Prostate gland (tissue), 2 donors: ENCODE data around the gene MON1B. TPM values are rescaled to one million over a fixed set of nuclear protein-coding genes. Genes with fewer than 3 reads are reported as not detected.
"Not testable (repeated sequence)": the region's sequence is repeated elsewhere in the genome, so short reads cannot be mapped to it uniquely, and the experiment has no call there.

Experiments
- DNase-seq: peaks from one replicate; pipeline ENCODE4 v3.0.0-alpha.2; 2019; ENCODE audit warnings: low spot score
- H3K27ac ChIP-seq, 2 donors: fragments of 200-600 bp; sonication (generic); 2 replicates each; pipeline ENCODE4 v1.5.1; 2017 to 2019
- H3K27me3 ChIP-seq: fragments of 200-600 bp; sonication (generic); replicated peaks from 2 replicates; pipeline ENCODE4 v1.5.1; 2019; ENCODE audit not compliant: insufficient read depth
- H3K36me3 ChIP-seq, 2 donors: fragments of 200-600 bp; sonication (generic); 1 replicate in 1 of 2; 2 replicates in 1 of 2; pipeline versions ENCODE4 v1.5.1 to v1.8.1; 2017 to 2019
- H3K4me1 ChIP-seq: fragments of 200-600 bp; sonication (generic); replicated peaks from 2 replicates; pipeline ENCODE4 v1.5.1; 2019
- H3K4me3 ChIP-seq, 2 donors: fragments of 200-600 bp; sonication (generic); 2 replicates each; pipeline ENCODE4 v1.5.1; 2017 to 2019
- H3K9me3 ChIP-seq: fragments of 200-600 bp; sonication (generic); 2 replicates; pipeline ENCODE4 v1.5.1; 2017
- CTCF ChIP-seq, 4 experiments: fragments of 200-600 bp in 2 of 4; fragments of 450-650 bp in 2 of 4; sonication (generic) in 2 of 4; IDR thresholded peaks; 1 replicate in 3 of 4; 2 replicates in 1 of 4; pipeline ENCODE4 v1.5.1; 2016 to 2019; ENCODE audit warnings: antibody characterized with exemption in 4 of 4, mild to moderate bottlenecking in 2 of 4, moderate library complexity in 2 of 4
- POLR2A ChIP-seq: fragments of 450-650 bp; IDR thresholded peaks from one replicate; pipeline ENCODE4 v1.6.1; 2016; ENCODE audit warnings: antibody characterized with exemption, mild to moderate bottlenecking
- POLR2AphosphoS5 ChIP-seq: sonication (generic); formaldehyde crosslinking; IDR thresholded peaks from one replicate; pipeline ENCODE4 v1.6.1; 2017; ENCODE audit warnings: antibody characterized with exemption
- WGBS: methylation state at CpG from one replicate; pipeline ENCODE4 v1.1.5; 2018; 5-methylcytosine and 5-hydroxymethylcytosine counted together
- intact Hi-C: fragments of 100-400 bp; cut with DNase I; formaldehyde crosslinking; loops from one replicate; pipeline ENCODE4 v1.14.2; 2022
- total RNA-seq, 2 donors: library from RNA; depleted of rRNA; stranded (reverse); fragments of >200 nt; gene quantifications; one replicate each; pipeline ENCODE4 v1.1.0, GENCODE V29; 2016

MON1B gene
- total RNA-seq, 2 donors from 2014 or later: 53.9 to 116 TPM

- intact Hi-C loops: no loop called here
- DNase-seq: no peak
- WGBS: 43% methylated on average over 1 of the region's 1 CpG
Observed at GRCh38 chr16:77183137-77183536, 7.9 kb upstream of the MON1B start.

GRCh38 chr16:77186298-77186697 lies 4.7 kb upstream of the MON1B start:
- H3K9me3 ChIP-seq, H3K4me1 ChIP-seq, H3K36me3 ChIP-seq, intact Hi-C loops, DNase-seq, H3K27me3 ChIP-seq, H3K27ac ChIP-seq, H3K4me3 ChIP-seq: not testable (repeated sequence)
- 96% methylated on average over 1 of the region's 1 CpG for WGBS

More at GRCh38 chr16:77183137-77183536, 7.9 kb upstream of the MON1B start:
- Histone ChIP-seq H3K4me3 (no peak overlapping the region), H3K36me3 (no peaks in the 10 kb centered on the region), H3K4me1 (no peaks in the 10 kb centered on the region), H3K27me3 (no peaks in the 10 kb centered on the region), H3K9me3 (no peaks in the 10 kb centered on the region), H3K27ac (no peak overlapping the region)
- TF ChIP-seq POLR2A (no peak), POLR2AphosphoS5 (peak; percentile 23)

- no peaks in the 10 kb centered on the region for H3K9me3 ChIP-seq
- H3K36me3 ChIP-seq: no peaks in the 10 kb centered on the region
- under 1% methylated on average over 18 of the region's 19 CpGs for WGBS
- TF ChIP-seq POLR2A: no peak
- TF ChIP-seq CTCF (IDR thresholded peaks at IDR 0.05): no peak
- TF ChIP-seq POLR2AphosphoS5: no peak
- peak overlapping the region; percentile 93 to 94 for H3K27ac ChIP-seq
- peak overlapping the region; percentile 67 to 77 for H3K4me3 ChIP-seq
- DNase-seq: no peak
- intact Hi-C loops: no loop called here
- no peaks in the 10 kb centered on the region for H3K27me3 ChIP-seq
- H3K4me1 ChIP-seq: no peaks in the 10 kb centered on the region
Observed at GRCh38 chr16:77190190-77190477, 856 bp upstream of the MON1B start.

GRCh38 chr16:77191259-77191969 lies 424 bp downstream of the MON1B start:
- TF ChIP-seq CTCF (IDR thresholded peaks at IDR 0.05): no peak
- TF ChIP-seq POLR2AphosphoS5: no peak
- TF ChIP-seq POLR2A: no peak
- DNase-seq: no peak
- Histone ChIP-seq H3K4me3 (peak overlapping the region; percentile 67 to 77), H3K27me3 (no peaks in the 10 kb centered on the region), H3K27ac (peak overlapping the region; percentile 93 to 94), H3K9me3 (no peaks in the 10 kb centered on the region), H3K36me3 (no peaks in the 10 kb centered on the region), H3K4me1 (no peaks in the 10 kb centered on the region)
- intact Hi-C loops: no loop called here
- WGBS: 4% methylated on average over 24 of the region's 24 CpGs

GRCh38 chr16:77193377-77193776 lies 2.4 kb downstream of the MON1B start:
- 93% methylated on average over 13 of the region's 13 CpGs for WGBS
- Histone ChIP-seq H3K4me3 (peak overlapping the region; percentile 3 to 67), H3K27me3 (no peaks in the 10 kb centered on the region), H3K27ac (no peak overlapping the region), H3K36me3 (peaks cover 2% of the 10 kb centered on the region in 2 donors), H3K4me1 (no peaks in the 10 kb centered on the region), H3K9me3 (no peaks in the 10 kb centered on the region)
- intact Hi-C loops: no loop called here
- DNase-seq: no peak
- TF ChIP-seq POLR2AphosphoS5: no peak
- no peak for TF ChIP-seq CTCF (IDR thresholded peaks at IDR 0.05)
- no peak for TF ChIP-seq POLR2A
